PC-9 (cell line): Measurements from ENCODE around the gene ASCC3. TPM values are rescaled to one million over a fixed set of nuclear protein-coding genes. Genes with fewer than 3 reads are reported as not detected.

ENCODE experiments used
- BruUV-seq: library from RNA; stranded (reverse); fragments of 400-500 nt; replicated peaks from 2 replicates; lab custom pipeline; 2021; lab: Mats Ljungman, UMichigan
- CTCF ChIA-PET: fragments of 300-600 bp; sonication (Branson Sonifier 250); formaldehyde crosslinking; loops from one replicate; lab custom pipeline; 2022; ENCODE audit warnings: antibody characterized with exemption; lab: Charles Lee
- POLR2A ChIA-PET: fragments of 300-600 bp; sonication (Branson Sonifier 250); formaldehyde crosslinking; loops from one replicate; lab custom pipeline; 2022; ENCODE audit warnings: antibody characterized with exemption; ENCODE audit not compliant: unreplicated experiment; lab: Charles Lee
- DNase-seq, 2 experiments: peaks; one replicate each; pipeline versions ENCODE4 v3.0.0 to v3.0.0-alpha.2; 2015 to 2022; ENCODE audit warnings: mixed read lengths in 1 of 2
- H2AFZ ChIP-seq: fragments of 200-600 bp; sonication (generic); 2 replicates; pipeline ENCODE4 v1.8.1; 2017; ENCODE audit warnings: antibody characterized with exemption
- H3F3A ChIP-seq: fragments of 200-600 bp; sonication (generic); 2 replicates; pipeline ENCODE4 v1.8.1; 2017; ENCODE audit warnings: antibody characterized with exemption, mild to moderate bottlenecking, low read depth; ENCODE audit not compliant: insufficient read depth
- H3K27ac ChIP-seq: fragments of 200-600 bp; sonication (generic); 2 replicates; pipeline ENCODE4 v1.6.1; 2016; ENCODE audit warnings: mixed run types
- H3K27me3 ChIP-seq: fragments of 200-600 bp; sonication (generic); 2 replicates; pipeline ENCODE4 v1.6.1; 2016; ENCODE audit warnings: low read depth, mixed run types; ENCODE audit not compliant: insufficient read depth
- H3K36me3 ChIP-seq: fragments of 200-600 bp; sonication (generic); 2 replicates; pipeline ENCODE4 v1.6.1; 2016; ENCODE audit warnings: low read depth, mixed run types
- H3K4me1 ChIP-seq: fragments of 200-600 bp; sonication (generic); replicated peaks from 2 replicates; pipeline ENCODE4 v1.6.1; 2016; ENCODE audit warnings: mixed run types; ENCODE audit not compliant: insufficient read depth
- H3K4me2 ChIP-seq: fragments of 200-600 bp; sonication (generic); 2 replicates; pipeline ENCODE4 v1.6.1; 2017; ENCODE audit warnings: mixed run types
- H3K4me3 ChIP-seq: fragments of 200-600 bp; sonication (generic); 2 replicates; pipeline ENCODE4 v1.6.1; 2016; ENCODE audit warnings: mixed run types
- H3K79me2 ChIP-seq: fragments of 200-600 bp; sonication (generic); 2 replicates; pipeline ENCODE4 v1.6.1; 2017; ENCODE audit warnings: low read depth, mixed run types
- H3K9me2 ChIP-seq: fragments of 200-600 bp; sonication (generic); 2 replicates; pipeline ENCODE4 v1.8.1; 2017; ENCODE audit warnings: mild to moderate bottlenecking; ENCODE audit not compliant: insufficient read depth
- H3K9me3 ChIP-seq: fragments of 200-600 bp; sonication (generic); 2 replicates; pipeline ENCODE4 v1.8.1; 2016; ENCODE audit warnings: low read depth; ENCODE audit not compliant: insufficient read depth
- H4K20me1 ChIP-seq: fragments of 200-600 bp; sonication (generic); 2 replicates; pipeline ENCODE4 v1.8.1; 2017; ENCODE audit not compliant: insufficient read depth
- EZH2 ChIP-seq: fragments of 200-600 bp; sonication (generic); IDR thresholded peaks from 2 replicates; pipeline ENCODE4 v1.8.0; 2017; ENCODE audit warnings: antibody characterized with exemption, low read depth
- intact Hi-C: fragments of 100-400 bp; cut with micrococcal nuclease; formaldehyde crosslinking; loops from one replicate; pipeline ENCODE4 v1.10.0; 2022; ENCODE audit not compliant: unreplicated experiment
- total RNA-seq: library from RNA; stranded (reverse); gene quantifications from 2 replicates; pipeline ENCODE4 v1.2.3, GENCODE V29; 2021
- TF ChIP-seq, protein P1 (sequence below): fragments of 200-600 bp; sonication (generic); conservative IDR thresholded peaks from 2 replicates; pipeline ENCODE4 v1.6.1; 2017; ENCODE audit warnings: mixed run types, antibody characterized with exemption, mild to moderate bottlenecking, moderate library complexity

Gene ASCC3
- total RNA-seq, 1 experiment from 2014 or later: 29.4 TPM

DNA sequence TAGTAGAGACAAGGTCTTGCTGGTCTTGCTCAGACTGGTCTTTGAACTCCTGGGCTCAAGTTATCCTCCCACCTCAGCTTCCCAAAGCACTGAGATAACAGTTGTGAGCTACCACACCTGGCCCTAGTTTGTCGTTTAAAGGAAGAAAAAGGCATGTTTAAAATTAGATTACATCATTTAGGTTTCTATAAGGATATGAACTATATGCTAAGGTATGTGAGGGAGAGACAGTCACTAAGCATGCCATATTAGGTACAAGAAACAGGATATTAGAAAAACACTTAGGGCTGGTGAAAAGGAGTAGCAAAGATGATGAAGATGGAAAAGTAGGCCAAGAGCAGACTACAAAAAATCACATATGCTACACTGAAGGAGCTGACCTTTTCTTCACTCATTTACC, 106.4 kb downstream of the ASCC3 start:
- H3F3A ChIP-seq: no peaks in the 10 kb centered on the region; the same call in 1 of the 2 replicates
- TF ChIP-seq EZH2: no peak
- TF ChIP-seq, protein P1, sequence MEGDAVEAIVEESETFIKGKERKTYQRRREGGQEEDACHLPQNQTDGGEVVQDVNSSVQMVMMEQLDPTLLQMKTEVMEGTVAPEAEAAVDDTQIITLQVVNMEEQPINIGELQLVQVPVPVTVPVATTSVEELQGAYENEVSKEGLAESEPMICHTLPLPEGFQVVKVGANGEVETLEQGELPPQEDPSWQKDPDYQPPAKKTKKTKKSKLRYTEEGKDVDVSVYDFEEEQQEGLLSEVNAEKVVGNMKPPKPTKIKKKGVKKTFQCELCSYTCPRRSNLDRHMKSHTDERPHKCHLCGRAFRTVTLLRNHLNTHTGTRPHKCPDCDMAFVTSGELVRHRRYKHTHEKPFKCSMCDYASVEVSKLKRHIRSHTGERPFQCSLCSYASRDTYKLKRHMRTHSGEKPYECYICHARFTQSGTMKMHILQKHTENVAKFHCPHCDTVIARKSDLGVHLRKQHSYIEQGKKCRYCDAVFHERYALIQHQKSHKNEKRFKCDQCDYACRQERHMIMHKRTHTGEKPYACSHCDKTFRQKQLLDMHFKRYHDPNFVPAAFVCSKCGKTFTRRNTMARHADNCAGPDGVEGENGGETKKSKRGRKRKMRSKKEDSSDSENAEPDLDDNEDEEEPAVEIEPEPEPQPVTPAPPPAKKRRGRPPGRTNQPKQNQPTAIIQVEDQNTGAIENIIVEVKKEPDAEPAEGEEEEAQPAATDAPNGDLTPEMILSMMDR: no peak
- DNase-seq: no peak
- H3K9me3 ChIP-seq: no peaks in the 10 kb centered on the region
- no peaks in the 10 kb centered on the region for H3K4me1 ChIP-seq
- BruUV-seq: no TSS peak
- no peak overlapping the region for H2AFZ ChIP-seq
- no peaks in the 10 kb centered on the region for H3K36me3 ChIP-seq
- no peaks in the 10 kb centered on the region for H3K79me2 ChIP-seq
- ChIA-PET POLR2A (no interaction called here), CTCF (no interaction called here)
- no peaks in the 10 kb centered on the region for H3K27me3 ChIP-seq
- no peaks in the 10 kb centered on the region for H3K9me2 ChIP-seq
- intact Hi-C loops: no loop called here
- no peak overlapping the region for H3K4me2 ChIP-seq
- no peak overlapping the region for H3K4me3 ChIP-seq
- H3K27ac ChIP-seq: no peak overlapping the region
- H4K20me1 ChIP-seq: no peaks in the 10 kb centered on the region

DNA sequence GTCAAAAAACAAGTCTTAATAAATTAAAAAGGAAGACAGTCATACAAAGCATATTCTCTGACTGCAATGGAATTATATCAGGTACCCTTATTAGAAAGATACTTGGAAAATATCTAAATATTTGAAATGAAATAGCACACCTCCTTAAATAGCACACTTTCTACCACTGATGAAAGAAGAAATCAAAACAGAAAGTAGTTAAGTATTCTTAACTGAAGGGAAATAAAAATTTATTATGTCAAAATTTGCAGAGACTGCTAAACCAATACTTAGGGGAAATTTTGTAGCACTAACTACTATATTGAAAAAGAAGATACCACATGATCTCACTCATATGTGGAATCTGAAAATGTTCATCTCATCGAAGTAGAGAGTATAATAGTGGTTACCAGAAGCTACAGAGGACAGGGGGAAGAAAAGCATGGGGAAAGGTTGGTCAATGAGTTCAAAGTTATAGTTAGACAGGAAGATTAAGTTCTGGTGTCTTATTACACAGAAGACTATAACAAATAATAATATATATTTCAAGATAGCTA, 112.2 kb downstream of the ASCC3 start:
- H3K27ac ChIP-seq: no peak overlapping the region
- H3K36me3 ChIP-seq: peaks cover 11% of the 10 kb centered on the region
- BruUV-seq: no TSS peak
- H3K9me3 ChIP-seq: no peaks in the 10 kb centered on the region
- no peaks in the 10 kb centered on the region; the same call in 1 of the 2 replicates for H3F3A ChIP-seq
- no peak overlapping the region for H2AFZ ChIP-seq
- DNase-seq: no peak
- ChIA-PET POLR2A (no interaction called here), CTCF (no interaction called here)
- H3K4me2 ChIP-seq: no peak overlapping the region
- H3K9me2 ChIP-seq: no peaks in the 10 kb centered on the region
- intact Hi-C loops: no loop called here
- no peaks in the 10 kb centered on the region for H3K27me3 ChIP-seq
- H3K4me3 ChIP-seq: no peak overlapping the region
- no peak for TF ChIP-seq EZH2
- TF ChIP-seq, protein P1: no peak
- H4K20me1 ChIP-seq: no peaks in the 10 kb centered on the region
- H3K4me1 ChIP-seq: no peaks in the 10 kb centered on the region
- no peaks in the 10 kb centered on the region for H3K79me2 ChIP-seq

DNA sequence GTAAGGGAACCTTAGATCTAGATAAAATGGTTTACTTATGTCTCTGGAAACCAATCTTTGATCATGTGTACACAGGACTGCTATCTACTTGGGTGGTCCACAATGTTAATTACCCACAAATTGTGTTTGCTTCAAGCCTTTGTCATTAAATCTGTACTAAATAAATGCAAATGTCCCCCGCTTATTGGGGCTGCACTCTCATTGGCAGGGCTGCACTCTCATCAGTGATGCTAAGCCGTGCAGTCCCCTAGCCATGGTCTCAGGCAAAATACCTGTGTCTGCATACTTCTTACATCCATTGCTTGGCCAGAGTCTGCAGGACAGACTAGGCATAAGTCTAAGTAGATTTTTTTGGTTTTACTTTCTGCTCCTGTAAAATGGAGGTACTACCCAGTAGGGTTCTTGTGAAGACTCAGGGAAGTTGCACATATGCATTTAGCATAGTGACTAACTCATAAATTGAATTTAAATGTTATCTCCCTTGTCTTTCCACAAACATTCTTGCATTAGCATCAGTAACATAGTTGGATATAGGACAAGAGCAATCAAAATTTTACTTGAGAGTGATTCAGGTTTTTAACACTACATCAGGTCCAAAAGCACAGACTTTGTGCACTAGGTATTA, 117.4 kb downstream of the ASCC3 start:
- Histone ChIP-seq H3F3A (no peaks in the 10 kb centered on the region), H3K4me3 (no peak overlapping the region), H2AFZ (no peak overlapping the region), H3K27me3 (no peaks in the 10 kb centered on the region), H3K9me3 (no peaks in the 10 kb centered on the region), H4K20me1 (no peaks in the 10 kb centered on the region), H3K4me2 (no peak overlapping the region), H3K36me3 (peaks cover 11% of the 10 kb centered on the region), H3K27ac (no peak overlapping the region), H3K79me2 (no peaks in the 10 kb centered on the region), H3K9me2 (no peaks in the 10 kb centered on the region), H3K4me1 (no peaks in the 10 kb centered on the region)
- CTCF ChIA-PET: no interaction called here
- no peak for DNase-seq
- POLR2A ChIA-PET: no interaction called here
- no peak for TF ChIP-seq EZH2
- TF ChIP-seq, protein P1: no peak
- intact Hi-C loops: no loop called here
- BruUV-seq: no TSS peak
